CD14-positive monocyte (primary cell): ENCODE results near the gene KATNBL1. TPM values are rescaled to one million over a fixed set of nuclear protein-coding genes. Genes with fewer than 3 reads are reported as not detected.
A peak's percentile ranks its signal among the peaks of the same experiment; 100 is the strongest.

Experiments used
- DNase-seq, 3 donors: peaks; one replicate each; pipeline ENCODE4 v3.0.0-alpha.2; 2011 to 2022
- H2AFZ ChIP-seq: 2 replicates; pipeline ENCODE4 v1.6.0; 2012; ENCODE audit warnings: mild to moderate bottlenecking, low read depth, low read length, inconsistent platforms; ENCODE audit not compliant: insufficient read depth, poor library complexity, severe bottlenecking
- H3K27ac ChIP-seq, 2 donors: 1 replicate in 1 of 2; 2 replicates in 1 of 2; pipeline ENCODE4 v1.5.1; 2012 to 2013; ENCODE audit warnings: low read length in 2 of 2, control low read depth in 1 of 2, inconsistent platforms in 1 of 2, low read depth in 1 of 2, mild to moderate bottlenecking in 1 of 2
- H3K27me3 ChIP-seq, 2 donors: one replicate each; pipeline versions ENCODE4 v1.6.0 to v1.6.1; 2011 to 2013; ENCODE audit warnings: low read length in 2 of 2; ENCODE audit not compliant: control insufficient read depth in 2 of 2, insufficient read depth in 2 of 2
- H3K36me3 ChIP-seq, 2 donors: replicated peaks in 1 of 2; 1 replicate in 1 of 2; 2 replicates in 1 of 2; pipeline versions ENCODE4 v1.5.1 to v1.6.1; 2012 to 2013; ENCODE audit warnings: low read length in 2 of 2, control low read depth in 1 of 2, inconsistent platforms in 1 of 2, mild to moderate bottlenecking in 1 of 2; ENCODE audit not compliant: insufficient read depth in 2 of 2, control insufficient read depth in 1 of 2
- H3K4me1 ChIP-seq, 2 donors: 1 replicate in 1 of 2; 2 replicates in 1 of 2; pipeline versions ENCODE4 v1.5.1 to v1.6.1; 2012 to 2013; ENCODE audit warnings: low read length in 2 of 2, control low read depth in 1 of 2, inconsistent platforms in 1 of 2, mild to moderate bottlenecking in 1 of 2, moderate library complexity in 1 of 2; ENCODE audit not compliant: insufficient read depth in 2 of 2, control insufficient read depth in 1 of 2
- H3K4me2 ChIP-seq: replicated peaks from 2 replicates; pipeline ENCODE3; 2012; ENCODE audit warnings: low read length, moderate library complexity, mild to moderate bottlenecking; ENCODE audit not compliant: poor library complexity, severe bottlenecking; ENCODE audit errors: extremely low read depth
- H3K4me3 ChIP-seq, 3 experiments: fragments of 200-600 bp in 1 of 3; sonication (generic) in 1 of 3; replicated peaks in 1 of 3; 1 replicate in 2 of 3; 2 replicates in 1 of 3; pipeline ENCODE4 v1.5.1; 2011 to 2013; ENCODE audit warnings: low read length in 3 of 3, mild to moderate bottlenecking in 3 of 3, control low read depth in 2 of 3, low read depth in 2 of 3, inconsistent platforms in 1 of 3, moderate library complexity in 1 of 3
- H3K79me2 ChIP-seq: 2 replicates; pipeline ENCODE4 v1.6.0; 2012; ENCODE audit warnings: mild to moderate bottlenecking, control low read depth, inconsistent platforms, low read length, moderate library complexity; ENCODE audit not compliant: insufficient read depth
- H3K9ac ChIP-seq: 2 replicates; pipeline ENCODE4 v1.6.0; 2017; ENCODE audit warnings: low read length, mild to moderate bottlenecking; ENCODE audit not compliant: insufficient read depth, poor library complexity, severe bottlenecking
- H3K9me3 ChIP-seq, 2 donors: replicated peaks in 1 of 2; 1 replicate in 1 of 2; 2 replicates in 1 of 2; pipeline versions ENCODE4 v1.5.1 to v1.6.1; 2012 to 2013; ENCODE audit warnings: low read length in 2 of 2, control low read depth in 1 of 2; ENCODE audit not compliant: control insufficient read depth in 1 of 2, insufficient read depth in 1 of 2
- H4K20me1 ChIP-seq: 2 replicates; pipeline ENCODE4 v1.6.0; 2012; ENCODE audit warnings: mild to moderate bottlenecking, low read length, control low read depth, moderate library complexity; ENCODE audit not compliant: insufficient read depth
- H3K27ac Mint-ChIP-seq, 7 donors: one replicate each; pipeline ENCODE4 v1.8.0; 2020; ENCODE audit warnings: mild to moderate bottlenecking in 7 of 7, mixed read lengths in 7 of 7, moderate library complexity in 6 of 7, inconsistent platforms in 2 of 7
- H3K27me3 Mint-ChIP-seq, 3 donors: one replicate each; pipeline ENCODE4 v1.8.0; 2021 to 2022; ENCODE audit warnings: low read depth in 3 of 3, mild to moderate bottlenecking in 3 of 3, mixed read lengths in 3 of 3, moderate library complexity in 3 of 3, inconsistent platforms in 1 of 3
- H3K36me3 Mint-ChIP-seq, 2 donors: one replicate each; pipeline ENCODE4 v1.8.0; 2020; ENCODE audit warnings: mixed read lengths in 2 of 2, inconsistent platforms in 1 of 2, mild to moderate bottlenecking in 1 of 2
- H3K4me1 Mint-ChIP-seq: one replicate; pipeline ENCODE4 v1.8.0; 2020; ENCODE audit warnings: mild to moderate bottlenecking, mixed read lengths
- H3K4me3 Mint-ChIP-seq, 2 donors: one replicate each; pipeline ENCODE4 v1.8.0; 2020; ENCODE audit warnings: mild to moderate bottlenecking in 2 of 2, mixed read lengths in 2 of 2, moderate library complexity in 1 of 2
- H3K9me3 Mint-ChIP-seq, 7 donors: one replicate each; pipeline ENCODE4 v1.8.0; 2020 to 2022; ENCODE audit warnings: mixed read lengths in 7 of 7, mild to moderate bottlenecking in 6 of 7, moderate library complexity in 6 of 7, inconsistent platforms in 2 of 7
- CTCF ChIP-seq: fragments of 200-600 bp; IDR thresholded peaks from one replicate; pipeline ENCODE4 v1.8.0; 2022; ENCODE audit warnings: antibody characterized with exemption, mild to moderate bottlenecking
- WGBS: methylation state at CpG from one replicate; pipeline ENCODE4 v1.1.5; 2013; ENCODE audit warnings: missing lambda C conversion rate; ENCODE audit not compliant: insufficient coverage; 5-methylcytosine and 5-hydroxymethylcytosine counted together
- intact Hi-C, 2 donors: fragments of 100-400 bp; cut with micrococcal nuclease; formaldehyde crosslinking; loops; one replicate each; pipeline versions ENCODE4 v1.15.0 to v1.15.1; 2023
- polyA plus RNA-seq, 3 donors: library from polyadenylated mRNA; depleted of rRNA in 1 of 3; unstranded in 2 of 3; stranded (reverse) in 1 of 3; fragments of 300-500 nt in 2 of 3; fragments of >200 nt in 1 of 3; fragmentation: Illumina TruSeq in 2 of 3; gene quantifications; 1 replicate in 2 of 3; 2 replicates in 1 of 3; pipeline ENCODE4 v1.2.3, GENCODE V29; 2012 to 2021

The KATNBL1 gene
- polyA plus RNA-seq, 3 donors, result 16.5 to 38.4 (median 37.7) TPM

- Mint-ChIP-seq H3K4me3 (no peak overlapping the region), H3K4me1 (no peaks in the 10 kb centered on the region), H3K9me3 (no peaks in the 10 kb centered on the region), H3K27ac (peak overlapping the region in 2 of 7 donors; percentile 2 to 14), H3K27me3 (peaks cover 0 to 2% (median 1%) of the 10 kb centered on the region in 3 donors), H3K36me3 (peaks cover 69 to 87% of the 10 kb centered on the region in 2 donors)
- no peaks in the 10 kb centered on the region for H3K79me2 ChIP-seq
- no peaks in the 10 kb centered on the region for H3K4me1 ChIP-seq
- peaks cover 10% of the 10 kb centered on the region for H4K20me1 ChIP-seq
- H3K4me2 ChIP-seq, result no peak overlapping the region
- H3K27ac ChIP-seq, result no peak overlapping the region
- WGBS, result 100% methylated on average over 1 of the region's 2 CpGs
- TF ChIP-seq CTCF, result no peak
- intact Hi-C loops, result no loop called here
- no peaks in the 10 kb centered on the region for H3K27me3 ChIP-seq
- H3K9me3 ChIP-seq, result no peaks in the 10 kb centered on the region
- H3K36me3 ChIP-seq, result peaks cover 74 to 98% of the 10 kb centered on the region in 2 donors
- no peak for DNase-seq
- H3K9ac ChIP-seq, result no peak overlapping the region
- no peak overlapping the region for H2AFZ ChIP-seq
- no peak overlapping the region for H3K4me3 ChIP-seq
Measured at GRCh38 chr15:34258151-34258550, 48.3 kb upstream of the KATNBL1 start.

GRCh38 chr15:34252545-34252944 lies 42.6 kb upstream of the KATNBL1 start:
- no peak overlapping the region for H2AFZ ChIP-seq

More at GRCh38 chr15:34252545-34252944, 42.6 kb upstream of the KATNBL1 start:
- Histone ChIP-seq H3K27ac (no peak overlapping the region), H3K4me1 (no peaks in the 10 kb centered on the region), H3K79me2 (no peaks in the 10 kb centered on the region), H3K4me3 (no peak overlapping the region), H3K36me3 (peaks cover 95 to 100% of the 10 kb centered on the region in 2 donors), H3K27me3 (no peaks in the 10 kb centered on the region), H3K4me2 (no peak overlapping the region), H4K20me1 (no peaks in the 10 kb centered on the region), H3K9ac (no peak overlapping the region), H3K9me3 (no peaks in the 10 kb centered on the region)
- TF ChIP-seq CTCF, result no peak
- Mint-ChIP-seq H3K36me3 (peaks cover 87 to 95% of the 10 kb centered on the region in 2 donors), H3K4me3 (no peak overlapping the region), H3K9me3 (no peaks in the 10 kb centered on the region), H3K4me1 (peaks cover 5% of the 10 kb centered on the region), H3K27me3 (peaks cover 0 to 1% (median 0%) of the 10 kb centered on the region in 3 donors), H3K27ac (peak overlapping the region in 1 of 7 donors; percentile 67)
- intact Hi-C loops, result no loop called here
- DNase-seq, result no peak
